ENCODE results near the gene ATP1A4.

ATP1A4 gene

DNA sequence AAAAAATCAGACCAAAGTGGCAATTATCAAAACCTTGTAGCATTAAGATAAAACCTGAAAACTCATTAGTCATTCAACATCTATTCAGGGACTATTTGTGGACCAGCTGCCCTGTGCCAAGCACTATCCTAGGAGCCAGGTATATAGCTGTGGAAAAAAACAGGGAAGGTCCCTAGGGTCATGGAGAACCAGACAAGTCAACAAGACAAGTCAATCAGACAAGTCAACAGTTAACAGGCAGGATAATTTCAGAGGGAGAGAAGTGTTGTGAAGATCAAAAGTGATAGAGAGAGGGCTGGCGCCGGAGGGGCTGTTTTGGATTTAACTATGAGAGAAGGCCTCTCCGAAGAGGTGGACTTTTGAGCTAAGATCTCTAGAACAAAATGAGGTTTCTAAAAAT, 3.3 kb upstream of the ATP1A4 start:
- DNase-seq = no peak

- no peak for DNase-seq
Observed at GRCh38 chr1:160149233-160149632, 2.2 kb upstream of the ATP1A4 start.

- no peak for DNase-seq
Observed at GRCh38 chr1:160149716-160150115, 1.7 kb upstream of the ATP1A4 start.

GRCh38 chr1:160154790-160155189, 3.4 kb downstream of the ATP1A4 start:
- DNase-seq = no peak

GRCh38 chr1:160156361-160156760, 5.0 kb downstream of the ATP1A4 start:
- DNase-seq = no peak

GRCh38 chr1:160157174-160157573, 5.8 kb downstream of the ATP1A4 start:
- no peak for DNase-seq

DNA sequence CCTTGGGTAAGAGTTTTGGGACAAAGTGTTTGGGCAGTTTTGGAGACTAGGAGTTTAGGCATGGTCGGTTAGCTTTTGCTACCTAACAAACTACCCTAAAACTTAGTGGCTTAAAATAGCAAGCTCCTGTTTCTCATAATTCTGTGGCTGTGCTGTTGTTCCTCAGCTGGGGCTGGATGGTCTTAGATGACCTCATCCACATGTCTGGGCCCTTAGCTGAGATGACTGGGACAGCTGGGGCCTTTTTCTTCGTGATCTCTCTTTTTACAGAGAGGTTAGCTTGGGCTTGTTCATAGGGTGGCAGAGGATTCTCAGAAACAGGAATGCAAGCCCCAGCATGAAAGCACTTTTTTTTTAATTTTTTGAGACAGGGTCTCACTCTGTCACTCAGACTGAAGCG, 6.6 kb downstream of the ATP1A4 start:
- no peak for DNase-seq

DNA sequence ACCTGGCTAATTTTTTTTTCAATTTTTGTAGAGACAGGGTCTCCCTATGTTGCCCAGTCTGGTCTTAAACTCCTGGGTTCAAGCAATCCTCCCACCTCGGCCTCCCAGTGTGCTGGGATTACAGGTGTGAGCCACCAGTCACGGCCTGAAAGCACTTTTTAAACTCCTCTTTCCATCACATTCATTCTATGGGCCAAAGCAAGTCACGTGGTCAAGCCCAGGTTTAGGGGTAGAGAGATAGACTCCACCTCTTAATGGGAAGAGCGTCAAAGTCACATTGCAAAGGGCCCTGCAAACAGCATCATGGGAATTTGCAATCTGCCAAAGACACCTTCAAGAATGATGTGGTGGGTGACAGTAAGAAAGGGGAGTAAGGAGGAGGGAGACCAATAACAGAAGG, 7.1 kb downstream of the ATP1A4 start:
- DNase-seq = no peak

GRCh38 chr1:160159846-160160245, 8.4 kb downstream of the ATP1A4 start:
- DNase-seq = no peak

GRCh38 chr1:160161965-160162705, 10.7 kb downstream of the ATP1A4 start:
- DNase-seq = no peak

DNA sequence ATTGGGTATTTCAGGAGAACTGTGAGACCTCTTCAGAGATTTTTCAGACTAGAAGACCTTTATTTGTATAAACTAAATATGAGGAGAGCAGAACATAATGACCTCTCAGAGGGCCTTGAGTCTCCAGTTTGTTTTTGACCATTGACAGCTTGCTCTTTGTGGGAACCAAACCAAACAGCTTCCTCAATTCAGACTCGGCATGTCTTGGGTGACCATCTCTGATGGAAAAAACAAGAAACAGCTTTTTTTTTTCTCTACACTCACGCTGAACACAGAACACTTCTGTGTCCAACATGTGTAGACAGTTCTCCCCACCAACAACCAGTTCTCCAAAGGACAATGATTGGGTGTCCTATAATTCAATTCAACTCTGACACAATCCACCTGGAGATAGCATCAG, 11.5 kb downstream of the ATP1A4 start:
- no peak for DNase-seq

GRCh38 chr1:160163615-160164014, 12.2 kb downstream of the ATP1A4 start:
- DNase-seq = no peak

- no peak for DNase-seq
Observed at GRCh38 chr1:160164121-160164520, 12.7 kb downstream of the ATP1A4 start.

DNA sequence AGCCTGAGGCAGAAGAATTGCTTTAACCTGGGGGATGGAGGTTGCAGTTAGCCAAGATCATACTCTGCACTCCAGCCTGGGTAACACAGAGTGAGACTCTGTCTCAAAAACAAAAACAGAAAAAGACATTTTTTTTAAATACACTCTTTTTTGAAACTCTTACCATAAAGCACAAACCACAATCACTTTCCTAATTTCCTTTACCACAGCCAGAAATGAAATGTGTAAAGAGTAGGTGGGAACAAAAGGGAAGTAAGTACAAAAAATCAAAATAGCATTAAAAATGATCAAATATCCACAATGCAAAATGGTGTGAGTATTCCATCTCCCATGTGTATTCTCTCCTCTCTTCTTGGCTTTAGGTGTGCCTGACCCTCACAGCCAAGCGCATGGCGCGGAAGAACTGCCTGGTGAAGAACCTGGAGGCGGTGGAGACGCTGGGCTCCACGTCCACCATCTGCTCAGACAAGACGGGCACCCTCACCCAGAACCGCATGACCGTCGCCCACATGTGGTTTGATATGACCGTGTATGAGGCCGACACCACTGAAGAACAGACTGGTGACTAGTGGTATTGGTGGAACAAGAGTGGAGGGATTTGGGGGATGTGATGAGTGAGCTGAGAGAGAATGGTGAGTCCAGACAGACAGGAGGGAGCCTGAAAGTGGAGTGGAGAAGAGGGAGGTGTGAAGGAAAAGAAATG, 14.9 kb downstream of the ATP1A4 start:
- DNase-seq = no peak

GRCh38 chr1:160167056-160167455, 15.7 kb downstream of the ATP1A4 start:
- DNase-seq = no peak

DNA sequence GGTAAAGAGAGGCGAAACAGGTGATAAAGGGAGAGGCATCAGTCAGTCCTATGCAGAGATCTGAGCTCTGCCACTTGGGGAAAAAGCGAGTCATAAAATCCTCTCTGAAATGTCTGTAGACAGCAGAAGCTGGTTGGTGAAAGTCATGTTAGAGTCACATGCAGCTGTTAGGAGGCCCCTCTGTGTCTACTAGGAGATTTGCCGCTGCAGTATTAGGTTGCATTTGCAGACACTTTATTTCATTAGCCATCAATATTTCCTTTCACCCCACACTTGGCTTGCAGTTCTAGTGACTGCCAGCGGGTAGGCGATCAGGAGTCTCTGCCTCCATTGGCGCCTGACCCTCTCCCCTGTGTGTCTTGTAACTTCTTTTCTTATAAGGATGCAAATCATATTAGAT, 16.2 kb downstream of the ATP1A4 start:
- no peak for DNase-seq

GRCh38 chr1:160168016-160168415, 16.6 kb downstream of the ATP1A4 start:
- no peak for DNase-seq

DNA sequence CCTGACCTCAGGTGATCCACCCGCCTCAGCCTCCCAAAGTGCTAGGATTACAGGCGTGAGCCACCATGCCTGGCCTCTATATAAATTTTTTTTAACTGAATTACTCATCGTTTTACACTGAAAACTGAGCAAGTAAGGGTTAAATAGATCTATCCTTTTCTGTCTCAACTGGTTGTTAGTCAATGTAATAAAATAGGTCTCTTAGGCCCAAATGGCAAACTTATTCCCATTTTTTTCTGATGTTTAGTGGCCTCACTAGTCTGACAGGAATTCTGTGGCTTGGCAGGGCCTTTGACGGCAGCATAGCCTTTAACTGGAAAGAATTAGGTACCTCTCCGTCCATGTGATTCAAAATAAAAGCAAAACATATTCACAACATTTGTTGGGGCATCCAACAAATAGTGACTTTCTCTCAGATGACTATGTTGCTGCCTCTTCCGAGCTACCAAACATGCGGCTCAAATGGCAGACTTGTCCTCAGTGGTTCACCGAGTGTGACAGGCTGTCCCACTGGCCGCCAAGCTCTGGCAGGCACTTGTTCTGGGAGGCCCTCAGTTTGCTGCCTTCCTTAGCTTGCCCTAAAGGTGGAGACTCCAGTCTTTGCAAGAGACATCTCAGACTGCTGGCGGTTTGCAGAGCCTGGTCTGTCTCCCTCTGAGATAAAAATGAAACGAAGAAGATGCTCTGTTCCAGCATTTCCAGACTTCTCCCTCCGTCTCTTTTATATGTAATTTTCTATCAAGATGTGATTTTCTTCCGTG, 17.4 kb downstream of the ATP1A4 start:
- DNase-seq = no peak

GRCh38 chr1:160169553-160170399, 18.4 kb downstream of the ATP1A4 start:
- DNase-seq = peak; percentile 0

DNA sequence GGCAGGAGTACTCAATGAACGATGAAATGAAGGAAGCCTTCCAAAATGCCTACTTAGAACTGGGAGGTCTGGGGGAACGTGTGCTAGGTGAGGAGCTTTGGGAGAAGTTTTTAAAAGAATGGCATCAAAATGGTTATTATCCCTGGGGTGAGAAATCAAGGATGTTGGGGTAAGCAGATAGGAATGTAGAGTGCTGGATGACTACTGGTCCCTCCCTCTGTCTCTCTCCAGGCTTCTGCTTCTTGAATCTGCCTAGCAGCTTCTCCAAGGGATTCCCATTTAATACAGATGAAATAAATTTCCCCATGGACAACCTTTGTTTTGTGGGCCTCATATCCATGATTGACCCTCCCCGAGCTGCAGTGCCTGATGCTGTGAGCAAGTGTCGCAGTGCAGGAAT, 20.0 kb downstream of the ATP1A4 start:
- no peak for DNase-seq

- DNase-seq = no peak
Observed at GRCh38 chr1:160171980-160172379, 20.6 kb downstream of the ATP1A4 start.

DNA sequence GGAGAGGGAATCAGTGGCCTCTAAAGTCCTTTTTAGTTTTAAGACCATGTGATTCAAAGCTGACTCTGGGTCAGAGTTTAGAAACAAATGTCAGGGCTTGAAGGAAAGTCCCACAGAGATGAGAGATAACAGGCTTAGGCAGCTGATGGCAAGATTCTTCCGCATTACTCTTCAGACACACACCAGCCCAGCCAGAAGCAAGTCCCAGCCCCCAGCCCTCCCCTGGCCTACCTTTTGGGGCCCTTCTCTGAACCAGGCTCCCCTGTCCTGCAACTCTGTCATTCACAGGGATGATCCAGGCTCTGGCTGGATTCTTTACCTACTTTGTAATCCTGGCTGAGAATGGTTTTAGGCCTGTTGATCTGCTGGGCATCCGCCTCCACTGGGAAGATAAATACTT, 25.8 kb downstream of the ATP1A4 start:
- DNase-seq = no peak

- DNase-seq = no peak
Observed at GRCh38 chr1:160177667-160178066, 26.3 kb downstream of the ATP1A4 start.
